GM12801 (cell line): ENCODE results near the gene MAGI2.

Source experiments
- TF ChIP-seq, protein P1 (sequence below): IDR thresholded peaks from one replicate; pipeline ENCODE4 v1.5.1; 2011; ENCODE audit warnings: control low read depth; ENCODE audit not compliant: insufficient read length; ENCODE audit errors: extremely low read depth

Gene MAGI2

DNA sequence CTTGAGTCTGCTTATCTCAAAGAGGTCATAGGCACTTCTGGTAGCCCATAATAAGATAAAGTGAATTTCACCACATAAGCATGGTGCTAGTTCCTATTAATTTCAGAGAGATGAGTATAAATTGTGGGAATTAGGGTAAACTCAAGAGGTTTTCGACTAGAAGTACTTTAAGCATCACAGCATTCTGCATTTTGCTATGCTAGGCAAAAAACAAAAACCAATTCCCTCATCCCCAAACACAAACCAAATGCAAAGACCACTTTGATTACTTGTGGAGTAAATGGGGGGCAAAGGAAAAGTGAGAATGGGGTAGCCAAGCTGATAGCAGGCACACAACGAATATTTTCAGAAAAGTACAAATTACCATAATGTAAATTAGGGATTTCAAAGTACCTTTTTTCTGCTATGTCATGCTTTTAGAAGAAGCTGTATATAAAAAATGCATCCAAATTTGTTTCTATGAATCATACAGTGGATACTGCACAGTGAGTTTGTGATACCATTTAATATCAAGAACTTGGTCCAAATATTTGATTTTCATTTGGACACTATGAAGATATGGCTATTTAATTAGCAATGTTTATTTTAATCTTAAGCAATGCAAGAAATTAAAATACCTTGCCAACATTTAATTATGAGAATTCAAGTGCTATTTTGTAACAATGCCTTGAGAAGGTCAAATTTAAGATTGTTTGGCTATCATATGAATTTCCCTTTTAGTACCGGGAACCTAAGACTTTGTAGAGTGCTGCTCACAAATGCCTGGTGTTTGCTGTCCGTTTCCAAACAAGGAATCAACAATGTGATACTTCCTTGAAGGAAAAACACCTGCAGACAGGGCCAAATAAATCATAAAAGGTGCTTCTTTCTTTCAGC lies 1199.4 kb downstream of the MAGI2 start:
- TF ChIP-seq, protein P1, sequence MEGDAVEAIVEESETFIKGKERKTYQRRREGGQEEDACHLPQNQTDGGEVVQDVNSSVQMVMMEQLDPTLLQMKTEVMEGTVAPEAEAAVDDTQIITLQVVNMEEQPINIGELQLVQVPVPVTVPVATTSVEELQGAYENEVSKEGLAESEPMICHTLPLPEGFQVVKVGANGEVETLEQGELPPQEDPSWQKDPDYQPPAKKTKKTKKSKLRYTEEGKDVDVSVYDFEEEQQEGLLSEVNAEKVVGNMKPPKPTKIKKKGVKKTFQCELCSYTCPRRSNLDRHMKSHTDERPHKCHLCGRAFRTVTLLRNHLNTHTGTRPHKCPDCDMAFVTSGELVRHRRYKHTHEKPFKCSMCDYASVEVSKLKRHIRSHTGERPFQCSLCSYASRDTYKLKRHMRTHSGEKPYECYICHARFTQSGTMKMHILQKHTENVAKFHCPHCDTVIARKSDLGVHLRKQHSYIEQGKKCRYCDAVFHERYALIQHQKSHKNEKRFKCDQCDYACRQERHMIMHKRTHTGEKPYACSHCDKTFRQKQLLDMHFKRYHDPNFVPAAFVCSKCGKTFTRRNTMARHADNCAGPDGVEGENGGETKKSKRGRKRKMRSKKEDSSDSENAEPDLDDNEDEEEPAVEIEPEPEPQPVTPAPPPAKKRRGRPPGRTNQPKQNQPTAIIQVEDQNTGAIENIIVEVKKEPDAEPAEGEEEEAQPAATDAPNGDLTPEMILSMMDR = no peak

DNA sequence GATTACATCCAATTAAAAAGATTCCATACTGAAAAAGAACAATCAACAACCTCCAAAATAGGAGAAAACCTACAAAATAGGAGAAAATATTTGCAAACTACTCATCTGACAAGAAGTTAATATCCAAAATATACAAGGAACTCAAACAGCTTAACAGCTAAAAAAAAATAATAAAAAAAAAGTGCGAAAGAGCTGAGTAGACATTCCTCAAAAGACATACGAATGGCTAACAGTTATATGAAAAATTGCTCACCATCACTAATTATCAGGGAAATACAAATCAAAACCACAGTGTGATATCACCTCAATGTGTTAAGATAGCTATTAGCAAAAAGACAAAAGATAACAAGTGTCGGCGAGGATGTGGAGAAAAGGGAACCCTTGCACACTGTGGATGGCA lies 1204.6 kb downstream of the MAGI2 start:
- TF ChIP-seq, protein P1 = no peak

DNA sequence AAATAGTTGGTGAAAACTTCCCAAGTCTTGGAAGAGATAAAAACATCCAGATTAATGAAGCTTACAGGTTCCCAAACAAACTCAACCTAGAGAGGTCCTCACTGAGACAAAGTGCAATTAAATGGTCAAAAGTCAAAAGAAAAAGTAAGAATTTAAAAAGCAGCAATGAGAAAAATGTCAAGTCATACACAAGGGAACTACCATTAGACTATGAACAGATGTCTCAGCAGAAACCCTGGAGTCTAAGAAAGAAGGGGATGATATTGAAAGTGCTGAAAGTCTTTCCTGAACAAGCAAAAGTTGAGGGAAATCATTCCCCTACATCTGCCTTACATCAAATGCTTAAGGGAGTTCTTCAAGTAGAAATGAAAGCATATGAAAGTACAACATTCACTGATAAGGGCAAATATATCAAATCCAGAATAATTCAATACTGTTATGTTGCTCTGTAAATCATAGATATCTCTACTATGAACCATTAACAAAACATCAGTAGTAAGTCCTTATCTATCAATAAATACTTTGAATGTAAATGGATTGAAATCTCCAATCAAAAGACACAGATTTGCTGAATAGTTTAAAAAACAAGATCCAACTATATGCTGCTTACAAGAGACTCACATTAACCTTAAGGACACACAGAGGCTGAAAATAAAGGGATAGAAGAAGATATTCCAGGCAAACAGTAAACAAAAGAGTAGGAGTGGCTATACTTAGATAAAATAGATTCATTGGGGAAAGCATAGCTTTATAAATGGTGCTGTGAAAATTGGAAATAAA lies 1205.4 kb downstream of the MAGI2 start:
- TF ChIP-seq, protein P1 = no peak

DNA sequence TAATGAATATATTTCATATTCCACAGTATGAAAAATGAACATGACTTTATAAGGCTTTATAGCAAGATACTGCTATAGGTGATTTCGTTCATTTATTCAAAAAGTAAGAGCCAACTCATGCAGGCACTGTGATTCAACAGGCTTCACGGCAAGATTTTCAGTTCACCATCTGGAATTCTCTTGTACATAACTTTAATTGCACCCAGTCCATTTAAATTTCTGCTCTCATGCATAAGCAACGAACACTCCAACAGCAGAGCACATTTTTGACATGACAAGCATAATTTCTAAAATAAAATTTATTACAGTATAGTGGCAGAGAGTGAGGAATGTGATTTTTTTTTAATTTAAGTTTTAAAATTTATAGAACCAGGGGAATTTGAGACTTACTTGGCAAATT lies 1218.8 kb downstream of the MAGI2 start:
- TF ChIP-seq, protein P1 = no peak

DNA sequence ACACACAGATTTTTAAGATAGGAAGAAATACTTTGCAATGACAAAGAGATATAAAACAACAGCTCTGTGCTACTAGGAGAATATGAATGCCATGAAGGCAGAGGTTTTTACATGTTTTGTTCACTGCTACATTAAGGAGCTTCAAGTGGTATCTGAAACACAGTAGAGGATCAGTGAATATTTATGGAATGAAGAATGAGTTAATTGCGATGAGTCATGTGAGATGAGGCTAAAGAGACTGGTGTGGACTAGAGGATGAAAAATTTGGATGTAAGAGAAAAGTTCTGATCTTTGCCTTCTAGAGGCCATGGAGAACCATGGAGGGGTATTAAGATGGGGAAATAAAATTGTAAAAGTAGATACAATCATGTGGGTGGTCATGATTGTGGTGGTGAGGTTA lies 1220.7 kb downstream of the MAGI2 start:
- TF ChIP-seq, protein P1 = no peak

DNA sequence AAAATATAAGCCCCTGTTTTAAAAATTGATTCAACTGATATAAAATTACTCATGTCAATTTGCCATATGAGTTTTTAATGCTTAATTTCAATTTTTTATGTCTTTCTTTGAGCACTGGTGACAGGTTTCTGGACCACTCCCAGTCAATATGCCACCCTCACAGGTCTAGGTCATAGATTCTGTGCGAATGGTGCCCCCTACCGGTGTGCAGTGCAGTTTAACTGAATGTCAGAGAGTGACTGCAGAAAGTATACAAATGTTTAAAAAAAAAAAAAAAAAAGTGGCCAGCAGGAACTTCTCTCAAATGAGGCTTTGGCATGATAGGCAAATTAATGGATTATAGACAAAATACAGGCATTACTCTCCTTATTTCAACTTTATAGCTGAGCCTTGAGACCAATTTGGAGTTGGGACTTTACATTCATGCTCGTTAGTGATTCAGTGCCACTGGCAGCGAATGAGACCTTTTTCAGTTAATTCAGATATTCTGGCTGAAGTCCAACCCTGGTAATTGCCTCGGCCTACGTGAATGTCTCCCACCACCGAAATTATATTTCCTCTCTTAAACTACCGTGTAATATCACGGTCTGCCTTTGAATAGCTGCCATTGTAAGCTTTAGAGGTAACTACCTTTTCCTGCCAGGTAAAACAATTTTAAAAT lies 1227.3 kb downstream of the MAGI2 start:
- TF ChIP-seq, protein P1 = no peak

DNA sequence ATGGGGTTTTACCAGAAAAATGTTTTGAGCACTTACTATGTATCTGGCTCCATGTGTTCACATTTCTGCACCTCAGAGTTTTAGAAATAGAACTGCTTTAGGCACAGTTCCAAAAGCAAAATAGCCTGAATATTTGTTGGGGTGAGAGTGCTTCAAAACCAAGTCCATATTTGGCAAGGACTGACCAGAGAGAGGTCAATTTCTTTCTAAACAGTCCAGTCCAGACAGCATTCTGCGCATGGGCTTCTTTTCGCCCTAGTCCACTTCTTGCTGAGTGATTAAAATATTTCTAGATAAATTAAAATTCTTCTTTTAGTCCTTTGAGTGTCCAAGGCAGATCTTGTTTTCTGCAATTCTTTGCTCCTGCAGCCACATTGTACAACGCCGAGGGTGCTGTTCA lies 1227.9 kb downstream of the MAGI2 start:
- TF ChIP-seq, protein P1 = no peak
